NCI-H187 (cell line): ENCODE data around the gene TCERG1L.
A peak's percentile ranks its signal among the peaks of the same experiment; 100 is the strongest.

Experiments
- DNase-seq, 2 experiments: peaks; one replicate each; lab custom pipeline; 2025; lab: John Stamatoyannopoulos, UW

Gene TCERG1L

GRCh38 chr10:131316321-131317075 is 5.0 kb upstream of the TCERG1L start:
- no peak for DNase-seq

- DNase-seq: no peak
Measured at GRCh38 chr10:131315344-131315743, 3.8 kb upstream of the TCERG1L start.

- no peak for DNase-seq
Measured at GRCh38 chr10:131314799-131315198, 3.3 kb upstream of the TCERG1L start.

GRCh38 chr10:131314148-131314547 is 2.6 kb upstream of the TCERG1L start:
- no peak for DNase-seq

- no peak for DNase-seq
Measured at GRCh38 chr10:131313377-131313776, 1.9 kb upstream of the TCERG1L start.

- peak; percentile 8 to 35 for DNase-seq
Measured at GRCh38 chr10:131312478-131312836, 936 bp upstream of the TCERG1L start.

- DNase-seq: no peak
Measured at GRCh38 chr10:131311402-131311660, 190 bp downstream of the TCERG1L start.

GRCh38 chr10:131310551-131311401 is 745 bp downstream of the TCERG1L start:
- DNase-seq: no peak

GRCh38 chr10:131310142-131310541 is 1.4 kb downstream of the TCERG1L start:
- DNase-seq: no peak

GRCh38 chr10:131300508-131300907 is 11.0 kb downstream of the TCERG1L start:
- DNase-seq: no peak

- no peak for DNase-seq
Measured at GRCh38 chr10:131290781-131291180, 20.7 kb downstream of the TCERG1L start.

- no peak for DNase-seq
Measured at GRCh38 chr10:131288648-131289047, 22.9 kb downstream of the TCERG1L start.

GRCh38 chr10:131282961-131283360 is 28.6 kb downstream of the TCERG1L start:
- DNase-seq: no peak

GRCh38 chr10:131280101-131280500 is 31.4 kb downstream of the TCERG1L start:
- no peak for DNase-seq

- DNase-seq: no peak
Measured at GRCh38 chr10:131279516-131279915, 32.0 kb downstream of the TCERG1L start.

GRCh38 chr10:131277969-131278368 is 33.6 kb downstream of the TCERG1L start:
- no peak for DNase-seq

GRCh38 chr10:131277278-131277677 is 34.2 kb downstream of the TCERG1L start:
- no peak for DNase-seq

GRCh38 chr10:131275691-131276090 is 35.8 kb downstream of the TCERG1L start:
- no peak for DNase-seq

- no peak for DNase-seq
Measured at GRCh38 chr10:131274883-131275282, 36.6 kb downstream of the TCERG1L start.

- DNase-seq: no peak
Measured at GRCh38 chr10:131274133-131274880, 37.2 kb downstream of the TCERG1L start.

- DNase-seq: no peak
Measured at GRCh38 chr10:131273476-131273875, 38.0 kb downstream of the TCERG1L start.

GRCh38 chr10:131272897-131273451 is 38.5 kb downstream of the TCERG1L start:
- DNase-seq: no peak

- DNase-seq: no peak
Measured at GRCh38 chr10:131271966-131272365, 39.6 kb downstream of the TCERG1L start.
